Measurements from ENCODE around the gene CELA2A. TPM values are rescaled to one million over a fixed set of nuclear protein-coding genes. Genes with fewer than 3 reads are reported as not detected.
"Not testable (repeated sequence)": the region's sequence is repeated elsewhere in the genome, so short reads cannot be mapped to it uniquely, and the experiment has no call there.

The CELA2A gene
- polyA plus RNA-seq, 1 of the 3 experiments (the other 2 are of a cell fraction) = not detected

- H3K9me2 ChIP-seq = no peaks in the 10 kb centered on the region
- H3K79me2 ChIP-seq (ENCODE audit: insufficient read depth) = no peaks in the 10 kb centered on the region
- H3K9me3 ChIP-seq = no peaks in the 10 kb centered on the region
- POLR2A ChIA-PET = interaction anchor here (0.6 kb wide), 1 partner anchor 274 kb away, joined by 3 read pairs; no protein-coding TSS in a partner anchor
- H3K9ac ChIP-seq = no peak overlapping the region
- no peaks in the 10 kb centered on the region for H3F3A ChIP-seq (replicated peaks; ENCODE audit: insufficient read depth)
- no peak overlapping the region for H3K27ac ChIP-seq (ENCODE audit: low read depth in 2 of 2, low read length in 1 of 2)
- H4K20me1 ChIP-seq (ENCODE audit: insufficient read depth) = no peaks in the 10 kb centered on the region
- H3K4me1 ChIP-seq (ENCODE audit: control insufficient read depth in 1 of 2, insufficient read depth in 2 of 2, low read depth in 1 of 2, low read length in 1 of 2) = peaks cover 0 to 2% of the 10 kb centered on the region in 2 experiments; a peak in 1 of 4 replicates
- DNase-seq = no peak
- H3K27me3 ChIP-seq (ENCODE audit: insufficient read depth) = no peaks in the 10 kb centered on the region
- WGBS (ENCODE audit: low lambda C conversion rate) = 78% methylated on average over 2 of the region's 2 CpGs
- TF ChIP-seq TCF12 (IDR thresholded peaks at IDR 0.05) = no peak
- no peak for TF ChIP-seq GABPA (IDR thresholded peaks at IDR 0.05; ENCODE audit: low read depth)
- no peak for TF ChIP-seq MEF2A (IDR thresholded peaks at IDR 0.05; ENCODE audit: borderline replicate concordance, low read depth)
- TF ChIP-seq FOXJ3 (CRISPR knock-in tag; IDR thresholded peaks at IDR 0.05) = no peak
- TF ChIP-seq RXRA (IDR thresholded peaks at IDR 0.05; ENCODE audit: borderline replicate concordance, low read depth) = no peak
- no peak for TF ChIP-seq ZBTB33 (IDR thresholded peaks at IDR 0.05; ENCODE audit: borderline replicate concordance, low read depth)
- no peak for TF ChIP-seq RAD21 (IDR thresholded peaks at IDR 0.05; ENCODE audit: low read length)
- no peak for TF ChIP-seq REST (IDR thresholded peaks at IDR 0.05; ENCODE audit: low read depth, low read length)
- no peak for TF ChIP-seq EP300 (IDR thresholded peaks at IDR 0.05; ENCODE audit: borderline replicate concordance in 1 of 2, low read depth in 1 of 2, low read length in 1 of 2)
- no peak overlapping the region for H3K4me3 ChIP-seq (ENCODE audit: low read depth in 2 of 2, low read length in 1 of 2)
- H3K36me3 ChIP-seq (replicated peaks in 1 of 2; ENCODE audit: control insufficient read depth in 1 of 2, insufficient read depth in 2 of 2, low read length in 1 of 2) = no peaks in the 10 kb centered on the region
- no peak overlapping the region for H2AFZ ChIP-seq (ENCODE audit: low read depth)
- CTCF ChIA-PET = interaction anchor here (1.5 kb wide), 1 partner anchor 18 kb away, joined by 5 read pairs; no protein-coding TSS in a partner anchor
- no peak overlapping the region for H3K4me2 ChIP-seq
Observed at GRCh38 chr1:15483971-15484370, 27.4 kb downstream of the CELA2A start.

- H3K9ac ChIP-seq; H3K4me1 ChIP-seq (ENCODE audit: control insufficient read depth in 1 of 2, insufficient read depth in 2 of 2, low read depth in 1 of 2, low read length in 1 of 2); H3K27ac ChIP-seq (ENCODE audit: low read depth in 2 of 2, low read length in 1 of 2); DNase-seq; H4K20me1 ChIP-seq (ENCODE audit: insufficient read depth); H3K36me3 ChIP-seq (replicated peaks in 1 of 2; ENCODE audit: control insufficient read depth in 1 of 2, insufficient read depth in 2 of 2, low read length in 1 of 2); H3K4me3 ChIP-seq (ENCODE audit: low read depth in 2 of 2, low read length in 1 of 2); H3K27me3 ChIP-seq (ENCODE audit: insufficient read depth); H3F3A ChIP-seq (replicated peaks; ENCODE audit: insufficient read depth); H3K4me2 ChIP-seq; H3K9me3 ChIP-seq; POLR2A ChIA-PET; H3K79me2 ChIP-seq (ENCODE audit: insufficient read depth); H2AFZ ChIP-seq (ENCODE audit: low read depth); H3K9me2 ChIP-seq: not testable (repeated sequence)
- CTCF ChIA-PET = interaction anchor here (1.5 kb wide), 1 partner anchor 17 kb away, joined by 5 read pairs; no protein-coding TSS in a partner anchor
- 88% methylated on average over 6 of the region's 6 CpGs for WGBS (ENCODE audit: low lambda C conversion rate)
Observed at GRCh38 chr1:15484443-15484842, 27.9 kb downstream of the CELA2A start.

Measured in SK-N-SH (cell line).